Stimulated activated CD8-positive, alpha-beta memory T cell treated with anti-CD3 and anti-CD28 coated beads, Interleukin-12 subunit alpha, Interleukin-12 subunit beta, amount 100 ng/mL, for 24 hours (primary cell): ENCODE data around the gene MCIDAS.

Source experiments
- DNase-seq: peaks from one replicate; pipeline ENCODE4 v3.0.0-alpha.2; 2020; ENCODE audit errors: extremely low read depth

MCIDAS gene

GRCh38 chr5:55226934-55227663, at the start of gene MCIDAS:
Gene MCIDAS (minus strand): TSS chr5:55227315. CDS start chr5:55227138, 177 bp downstream.
- no peak for DNase-seq

GRCh38 chr5:55276771-55277170, 49.7 kb upstream of the MCIDAS start:
- no peak for DNase-seq

GRCh38 chr5:55258339-55258738, 31.2 kb upstream of the MCIDAS start:
- DNase-seq, result no peak

GRCh38 chr5:55254802-55255201, 27.7 kb upstream of the MCIDAS start:
- DNase-seq, result no peak

- no peak for DNase-seq
These were observed 22.9 kb upstream of the MCIDAS start for GRCh38 chr5:55250064-55250463.

GRCh38 chr5:55241746-55242145, 14.6 kb upstream of the MCIDAS start:
- DNase-seq, result no peak

GRCh38 chr5:55236800-55237199, 9.7 kb upstream of the MCIDAS start:
- no peak for DNase-seq

GRCh38 chr5:55234121-55234700, 7.1 kb upstream of the MCIDAS start:
- no peak for DNase-seq

- DNase-seq, result no peak
These were observed 6.1 kb upstream of the MCIDAS start, which contains the start of gene CCNO for GRCh38 chr5:55232985-55233928. Gene CCNO (minus strand): TSS chr5:55233608. CDS start chr5:55233523, 85 bp downstream.

GRCh38 chr5:55232271-55232984, 5.3 kb upstream of the MCIDAS start:
- DNase-seq, result no peak

GRCh38 chr5:55231919-55232270, 4.8 kb upstream of the MCIDAS start:
- no peak for DNase-seq

- DNase-seq, result no peak
These were observed 4.2 kb upstream of the MCIDAS start for GRCh38 chr5:55231029-55231918.

- no peak for DNase-seq
These were observed 3.0 kb upstream of the MCIDAS start for GRCh38 chr5:55230086-55230629.

- no peak for DNase-seq
These were observed 732 bp upstream of the MCIDAS start for GRCh38 chr5:55227664-55228430.

GRCh38 chr5:55226027-55226933, 835 bp downstream of the MCIDAS start:
- no peak for DNase-seq

GRCh38 chr5:55225346-55225745, 1.8 kb downstream of the MCIDAS start:
- DNase-seq, result no peak

GRCh38 chr5:55223812-55224240, 3.3 kb downstream of the MCIDAS start:
- DNase-seq, result no peak

GRCh38 chr5:55222985-55223811, 3.9 kb downstream of the MCIDAS start:
- no peak for DNase-seq
